ENCODE results near the gene SOX1.

The SOX1 gene

DNA sequence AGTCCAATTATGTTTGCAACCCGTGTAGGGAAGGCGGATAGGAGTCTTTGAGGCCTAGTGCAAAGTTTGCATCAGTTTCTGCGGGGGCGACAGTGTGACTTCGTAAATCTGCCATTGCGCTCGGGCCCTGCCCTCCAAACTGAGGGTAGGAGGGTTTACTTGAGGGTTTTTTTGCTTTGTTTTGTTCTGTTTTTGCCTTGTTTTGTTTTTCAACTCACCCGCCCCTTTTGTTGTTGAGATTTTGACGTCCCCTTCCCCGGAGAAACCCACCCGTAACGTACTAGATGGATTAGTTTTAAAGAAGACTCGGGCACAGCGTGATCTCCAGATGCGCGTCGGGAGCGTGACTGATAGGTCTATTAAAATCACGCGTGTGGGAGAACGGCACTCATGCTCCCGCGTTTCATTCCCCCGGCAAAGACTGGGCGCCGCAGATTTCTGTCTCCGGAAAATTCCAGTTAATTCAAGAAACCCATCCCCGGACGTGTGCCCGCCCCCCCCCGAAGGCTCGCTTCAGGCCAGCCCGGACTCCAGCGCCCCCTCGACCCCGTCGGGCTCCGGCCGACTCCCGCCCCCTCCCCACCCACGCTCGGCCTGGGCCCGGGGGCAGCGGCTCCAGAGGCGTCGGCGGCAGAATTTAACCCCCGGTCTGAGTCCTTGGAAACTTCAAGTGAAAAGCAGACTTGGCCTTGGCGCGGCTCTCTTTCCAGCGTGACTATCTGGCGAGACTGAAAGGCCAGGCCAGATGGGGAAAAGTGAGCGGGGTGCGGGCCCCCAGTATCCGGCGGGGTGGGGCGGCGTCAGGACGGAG lies 5.0 kb downstream of the SOX1 start:
- DNase-seq (ENCODE audit: insufficient read length, low spot score) (no peak), FAIRE-seq (no peak)
- no peak for TF ChIP-seq POLR2A (IDR thresholded peaks at IDR 0.05; ENCODE audit: low read depth, low read length)

DNA sequence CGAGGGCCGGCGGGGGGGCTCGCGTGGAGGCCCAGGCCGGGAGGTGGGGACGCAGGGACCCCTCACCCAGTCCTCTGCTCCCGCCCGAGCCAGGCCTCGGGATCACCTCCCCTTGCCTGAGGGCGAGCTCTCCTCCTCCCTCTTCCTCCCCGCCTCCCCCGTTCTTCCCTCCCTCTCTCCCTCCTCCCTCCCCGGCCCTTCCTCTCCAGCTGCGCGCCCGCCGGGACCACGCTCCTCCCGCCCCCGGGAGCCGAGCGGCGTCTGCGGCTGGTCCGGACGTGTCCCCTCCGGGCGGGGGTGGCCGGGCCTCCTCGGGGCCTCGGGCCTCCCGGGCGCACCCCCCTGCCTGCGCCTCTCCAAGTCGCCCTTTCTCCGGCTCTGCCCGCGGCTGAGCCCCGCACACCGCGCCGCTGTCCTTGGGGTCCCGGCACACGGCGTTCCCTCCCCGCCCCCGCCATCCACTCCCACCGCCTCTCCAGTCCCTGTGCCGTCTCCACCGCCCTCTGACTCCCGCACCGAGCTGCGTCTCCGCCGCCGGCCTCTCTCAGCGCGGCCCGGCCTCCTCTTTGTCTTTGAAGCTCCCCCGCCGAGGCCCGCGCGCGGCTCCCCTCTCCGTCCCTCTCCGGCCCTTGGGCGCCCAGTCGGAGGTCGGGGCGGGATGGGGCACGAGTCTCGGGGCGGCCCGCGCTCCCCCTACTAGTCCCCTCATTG lies 5.7 kb downstream of the SOX1 start:
- TF ChIP-seq POLR2A (IDR thresholded peaks at IDR 0.05; ENCODE audit: low read depth, low read length) = no peak
- no peak for FAIRE-seq

GRCh38 chr13:112073245-112074138 lies 6.5 kb downstream of the SOX1 start:
- no peak for DNase-seq (ENCODE audit: insufficient read length, low spot score)
- no peak for FAIRE-seq
- no peak for TF ChIP-seq POLR2A (IDR thresholded peaks at IDR 0.05; ENCODE audit: low read depth, low read length)

More for the DNA sequence above, 5.7 kb downstream of the SOX1 start:
- no peak for DNase-seq (ENCODE audit: insufficient read length, low spot score)

DNA sequence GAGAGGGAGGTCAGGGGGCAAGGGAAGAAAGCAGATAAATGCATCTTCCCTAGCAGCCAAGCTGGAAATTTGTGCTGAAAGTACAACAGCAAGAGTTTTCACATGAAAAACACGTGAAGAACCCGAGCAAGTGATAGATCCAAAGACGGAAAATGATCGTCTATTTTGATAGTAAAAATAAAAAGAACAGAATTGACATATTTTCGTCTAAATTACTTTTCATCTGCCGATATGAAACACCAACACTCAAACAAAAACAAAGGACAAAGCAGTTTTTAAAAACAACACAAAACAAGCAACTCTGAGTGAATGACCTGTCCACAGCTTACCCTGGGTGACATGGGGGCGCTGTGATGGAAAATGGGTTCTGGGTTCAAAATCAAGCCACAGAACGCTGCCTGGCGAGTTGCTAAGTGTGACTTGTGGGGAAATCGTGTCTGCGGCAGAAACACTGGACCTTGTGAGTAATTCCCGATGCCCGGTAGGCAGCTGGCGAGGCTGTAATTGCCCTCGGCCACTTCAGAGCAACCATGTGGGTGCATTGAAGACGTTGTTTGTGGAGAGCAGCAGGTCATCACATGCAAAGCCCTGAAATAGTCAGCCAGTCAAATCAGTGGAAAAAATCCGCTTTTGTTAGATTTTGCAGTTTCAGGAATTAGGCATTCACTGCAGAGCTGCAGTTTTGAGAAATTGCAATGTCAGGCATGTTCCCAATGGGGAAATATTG lies 7.4 kb downstream of the SOX1 start:
- DNase-seq (ENCODE audit: insufficient read length, low spot score) (no peak), FAIRE-seq (no peak)
- no peak for TF ChIP-seq POLR2A (IDR thresholded peaks at IDR 0.05; ENCODE audit: low read depth, low read length)

DNA sequence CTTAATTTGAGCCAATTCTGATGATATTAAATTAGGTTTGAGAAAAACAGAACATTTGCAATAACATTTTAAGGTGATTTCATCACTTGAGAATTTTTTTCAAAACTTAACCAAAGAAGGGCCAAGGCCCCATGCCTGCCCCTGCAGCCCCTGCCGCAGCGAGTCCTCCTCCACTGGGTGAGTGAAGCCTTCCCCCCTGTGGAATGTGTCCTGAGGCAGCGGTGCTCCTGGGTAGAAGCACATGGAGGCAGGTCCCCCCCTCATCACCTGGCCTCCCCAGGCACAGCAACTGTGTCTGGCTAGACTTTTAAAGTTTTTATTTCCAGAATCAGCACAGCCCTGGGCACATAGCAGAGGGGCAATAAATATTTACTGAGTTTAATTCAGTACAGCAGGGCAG lies 10.8 kb downstream of the SOX1 start:
- DNase-seq (ENCODE audit: insufficient read length, low spot score) (no peak), FAIRE-seq (no peak)
- no peak for TF ChIP-seq POLR2A (IDR thresholded peaks at IDR 0.05; ENCODE audit: low read depth, low read length)

DNA sequence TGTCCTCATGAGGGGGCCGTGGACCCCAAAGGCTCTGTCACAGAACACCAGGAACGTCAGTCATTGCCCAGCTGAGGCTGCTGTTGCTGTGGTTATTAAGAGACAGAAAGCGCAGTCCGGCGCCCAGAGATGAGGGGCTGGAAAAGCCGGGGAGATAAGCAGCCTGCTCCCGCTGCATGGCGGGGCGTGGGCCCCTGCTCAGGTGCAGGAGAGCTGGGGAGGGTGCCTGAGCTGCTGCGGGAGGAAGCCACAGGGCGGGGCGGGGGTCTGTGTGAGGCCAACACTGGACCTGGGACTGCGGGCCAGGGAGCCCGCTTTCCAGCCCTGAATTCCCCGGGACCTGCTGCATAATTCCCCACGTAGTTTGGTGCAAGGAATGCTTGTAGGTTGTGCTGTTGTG lies 11.3 kb downstream of the SOX1 start:
- no peak for TF ChIP-seq POLR2A (IDR thresholded peaks at IDR 0.05; ENCODE audit: low read depth, low read length)
- FAIRE-seq = no peak
- DNase-seq (ENCODE audit: insufficient read length, low spot score) = no peak

DNA sequence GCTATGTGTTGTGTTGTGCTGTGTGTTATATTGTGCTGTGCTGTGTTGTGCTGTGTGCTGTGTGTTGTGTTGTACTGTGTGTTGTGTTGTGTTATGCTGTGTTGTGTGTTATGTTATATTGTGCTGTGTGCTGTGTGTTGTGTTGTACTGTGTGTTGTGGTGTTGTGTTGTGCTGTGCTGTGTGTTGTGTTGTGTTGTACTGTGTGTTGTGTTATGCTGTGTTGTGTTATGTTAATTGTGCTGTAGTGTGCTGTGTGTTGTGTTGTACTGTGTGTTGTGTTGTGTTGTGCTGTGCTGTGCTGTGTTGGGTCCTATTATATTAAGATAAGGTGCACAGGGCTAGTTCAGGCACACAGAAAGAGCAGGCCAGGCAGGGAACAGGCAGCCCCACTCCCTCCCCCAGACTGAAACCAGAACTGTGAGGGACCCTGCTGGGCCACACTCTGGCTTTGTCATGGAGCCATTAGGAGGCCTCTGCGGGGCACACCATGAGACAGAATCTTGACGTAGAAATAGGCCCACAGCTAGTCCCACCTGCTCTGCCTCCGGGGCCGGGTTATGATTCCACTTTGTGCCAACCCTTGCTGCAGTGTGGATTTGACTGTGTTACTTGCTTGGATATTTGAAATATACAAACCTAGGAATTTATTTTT lies 12.1 kb downstream of the SOX1 start:
- FAIRE-seq (peak; percentile 90), DNase-seq (ENCODE audit: insufficient read length, low spot score) (no peak)
- no peak for TF ChIP-seq POLR2A (IDR thresholded peaks at IDR 0.05; ENCODE audit: low read depth, low read length)

DNA sequence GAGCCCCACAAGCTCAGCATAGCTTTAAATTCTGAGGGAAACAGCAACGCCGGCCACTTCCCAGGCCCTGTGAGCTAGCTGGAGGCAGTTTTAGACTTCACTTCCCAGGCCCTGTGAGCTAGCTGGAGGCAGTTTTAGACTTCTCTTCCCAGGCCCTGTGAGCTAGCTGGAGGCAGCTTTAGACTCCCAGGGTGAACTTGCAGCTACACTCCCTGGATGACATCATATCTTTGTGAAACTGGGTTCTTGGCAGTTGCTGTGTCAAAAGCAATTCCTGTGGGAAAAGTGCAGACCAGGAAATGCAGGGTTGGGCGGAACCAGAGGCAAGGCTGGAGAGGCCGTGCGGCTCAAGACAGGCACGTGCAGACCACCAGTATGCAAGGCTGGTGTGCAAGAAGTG lies 12.7 kb downstream of the SOX1 start:
- no peak for TF ChIP-seq POLR2A (IDR thresholded peaks at IDR 0.05; ENCODE audit: low read depth, low read length)
- FAIRE-seq (no peak), DNase-seq (ENCODE audit: insufficient read length, low spot score) (no peak)

DNA sequence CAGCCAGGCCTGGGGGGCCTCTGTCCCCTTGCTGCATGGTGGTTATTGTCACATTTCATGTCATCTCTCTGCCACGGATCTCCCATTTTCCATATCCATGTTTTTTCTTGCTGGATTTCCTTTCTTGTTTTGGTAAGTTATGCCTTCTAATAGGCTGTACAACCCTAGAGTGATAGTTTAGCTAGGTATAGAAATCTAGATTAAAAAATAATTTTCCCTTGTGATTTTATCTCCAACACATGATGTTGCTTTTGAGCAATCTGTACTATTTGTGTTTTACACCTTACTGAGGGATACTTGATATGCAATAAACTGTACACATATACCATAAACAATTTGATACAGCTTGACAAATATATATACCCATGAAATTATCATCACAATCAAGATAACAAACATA lies 17.0 kb downstream of the SOX1 start:
- no peak for DNase-seq (ENCODE audit: insufficient read length, low spot score)
- no peak for TF ChIP-seq POLR2A (IDR thresholded peaks at IDR 0.05; ENCODE audit: low read depth, low read length)
- FAIRE-seq = no peak

GRCh38 chr13:112092453-112092852 lies 25.5 kb downstream of the SOX1 start:
- no peak for DNase-seq (ENCODE audit: insufficient read length, low spot score)
- no peak for FAIRE-seq
- TF ChIP-seq POLR2A (IDR thresholded peaks at IDR 0.05; ENCODE audit: low read depth, low read length) = no peak

GRCh38 chr13:112095354-112095753 lies 28.4 kb downstream of the SOX1 start:
- TF ChIP-seq POLR2A (IDR thresholded peaks at IDR 0.05; ENCODE audit: low read depth, low read length) = no peak
- DNase-seq (ENCODE audit: insufficient read length, low spot score) (no peak), FAIRE-seq (no peak)

DNA sequence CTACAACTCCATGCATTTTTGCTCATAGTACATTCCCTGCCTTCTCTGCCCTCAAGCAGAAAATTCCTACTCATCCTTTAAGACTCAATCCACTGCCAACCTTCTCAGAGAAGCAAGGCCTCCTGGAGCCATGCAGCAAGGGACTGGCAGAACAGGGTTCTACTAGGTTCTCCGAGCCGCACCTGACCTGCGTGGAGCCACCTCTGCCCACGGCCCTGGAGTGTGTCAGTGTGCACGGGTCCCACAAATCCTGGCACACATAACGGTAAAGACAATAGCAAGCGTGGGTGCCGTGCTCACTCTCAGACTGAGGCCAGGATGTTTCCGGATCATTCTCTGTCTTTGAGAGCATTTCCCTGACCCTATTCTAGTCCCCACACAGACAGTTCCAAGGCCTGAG lies 30.0 kb downstream of the SOX1 start:
- FAIRE-seq = no peak
- TF ChIP-seq POLR2A (IDR thresholded peaks at IDR 0.05; ENCODE audit: low read depth, low read length) = no peak
- no peak for DNase-seq (ENCODE audit: insufficient read length, low spot score)

DNA sequence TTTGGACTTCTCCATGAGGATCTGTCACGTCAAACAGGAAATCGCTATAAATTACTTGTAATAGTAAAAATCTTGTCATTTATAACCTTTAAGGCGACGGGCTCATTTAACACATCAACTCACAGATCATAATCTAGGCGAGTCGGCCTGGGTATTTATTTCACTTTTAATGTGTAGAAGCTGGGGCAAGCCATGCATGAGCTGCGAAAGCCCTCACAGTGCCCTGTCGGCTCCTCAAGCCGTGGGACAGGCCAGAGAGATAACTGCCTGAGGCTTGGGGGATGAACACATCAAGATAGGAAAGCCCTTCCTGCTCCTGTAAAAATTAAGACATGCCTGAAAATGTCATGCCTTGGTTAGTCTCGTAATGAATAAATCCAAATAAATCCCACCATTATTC lies 30.8 kb downstream of the SOX1 start:
- FAIRE-seq = no peak
- no peak for DNase-seq (ENCODE audit: insufficient read length, low spot score)

More for the DNA sequence above, 30.8 kb downstream of the SOX1 start:
- TF ChIP-seq POLR2A (IDR thresholded peaks at IDR 0.05; ENCODE audit: low read depth, low read length) = no peak

All from H54 (cell line).